SU-DHL-6 (cell line): ENCODE measurements around the gene SDK2.

Source experiments
- CTCF ChIP-seq: fragments of 200-600 bp; sonication (generic); IDR thresholded peaks from one replicate; pipeline ENCODE4 v1.5.1; 2017; ENCODE audit warnings: antibody characterized with exemption, mild to moderate bottlenecking, low read length, moderate library complexity; ENCODE audit not compliant: insufficient read depth, poor library complexity, severe bottlenecking
- EZH2phosphoT487 ChIP-seq: fragments of 200-600 bp; sonication (generic), shearing (Covaris generic); conservative IDR thresholded peaks from 2 replicates; pipeline ENCODE4 v1.6.1; 2018; ENCODE audit warnings: mild to moderate bottlenecking, antibody characterized with exemption, low read length, moderate library complexity, mixed read lengths

GRCh38 chr17:73503560-73503959, 140.7 kb downstream of the SDK2 start:
- no peak for TF ChIP-seq CTCF
- no peak for TF ChIP-seq EZH2phosphoT487
